ENCODE measurements around the gene PRKCB.

DNA sequence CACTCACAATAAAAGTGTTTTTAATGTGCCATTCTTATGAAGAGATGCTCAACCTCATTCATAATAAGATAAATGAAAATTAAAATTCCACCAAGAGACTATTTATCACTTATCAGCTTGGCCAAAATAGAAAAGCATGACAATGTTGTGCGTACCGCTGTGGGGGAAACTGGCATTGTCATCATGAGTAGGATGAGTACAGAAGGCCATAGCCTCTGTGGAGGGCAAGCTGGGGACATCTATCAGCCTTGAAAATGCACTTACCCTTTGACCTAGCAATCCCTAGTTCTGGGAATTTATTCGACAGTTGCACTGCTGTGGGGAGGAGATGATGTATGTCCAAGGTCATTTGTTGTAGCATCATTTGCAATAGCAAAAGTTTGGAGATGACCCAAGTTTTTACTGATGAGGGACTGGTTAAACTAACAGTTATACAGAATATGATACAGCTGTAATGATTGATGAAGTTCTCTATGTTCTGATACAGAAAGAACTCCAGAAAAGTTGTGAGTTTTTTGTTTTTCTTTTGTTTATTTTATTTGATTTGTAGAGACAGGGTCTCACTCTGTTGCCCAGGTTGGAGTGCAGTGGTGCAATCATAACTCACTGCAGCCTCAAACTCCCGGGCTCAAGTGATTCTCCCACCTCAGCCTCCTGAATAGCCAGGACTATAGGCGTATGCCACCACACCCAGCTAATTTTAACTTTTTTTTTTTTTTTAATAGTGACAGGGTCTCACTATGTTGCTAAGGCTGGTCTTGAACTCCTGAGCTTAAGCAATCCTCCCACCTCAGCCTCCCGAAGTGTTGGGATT, 13.7 kb upstream of the PRKCB start:
- TF ChIP-seq CTCF (IDR thresholded peaks at IDR 0.05; ENCODE audit: insufficient read depth, low read length, poor library complexity, severe bottlenecking) (no peak), EZH2phosphoT487 (conservative IDR thresholded peaks at IDR 0.05; ENCODE audit: low read length) (no peak)

Data from SU-DHL-6 (cell line).